ENCODE results near the gene PRMT5. TPM values are rescaled to one million over a fixed set of nuclear protein-coding genes. Genes with fewer than 3 reads are reported as not detected.
"Not testable (repeated sequence)": the region's sequence is repeated elsewhere in the genome, so short reads cannot be mapped to it uniquely, and the experiment has no call there.

Gene PRMT5
- total and polyA plus RNA-seq, 4 donors: 27.7 to 36.5 (median 34.1) TPM

DNA sequence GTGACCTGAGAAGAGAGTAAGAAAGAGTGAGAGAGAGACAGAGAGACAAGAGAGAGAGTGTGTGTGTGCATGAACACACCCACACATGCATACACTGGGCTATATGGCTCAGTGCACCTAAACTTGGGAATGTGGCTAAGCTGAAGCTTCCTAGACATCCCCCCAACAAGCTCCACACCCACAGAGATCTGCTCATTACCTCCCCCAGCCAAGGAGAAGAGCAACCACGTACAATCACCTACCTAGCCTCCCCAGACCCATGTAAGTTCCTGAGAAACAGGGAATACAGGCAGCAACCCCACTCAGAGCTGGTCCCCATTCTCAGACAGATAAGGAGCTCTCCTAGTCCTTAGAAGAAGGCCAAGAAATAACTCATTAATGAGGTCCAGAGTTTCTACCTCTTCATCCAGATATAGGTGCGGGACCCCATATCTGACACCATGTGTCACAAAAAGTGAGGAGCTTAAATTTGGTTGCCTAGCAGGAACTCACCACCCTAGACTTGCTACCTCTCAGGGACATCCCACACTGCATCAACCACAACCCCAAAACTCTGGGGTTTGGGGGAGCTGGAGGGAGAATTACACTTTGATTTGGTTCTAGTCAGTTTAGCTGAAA is 43.2 kb upstream of the PRMT5 start:
- WGBS, 2 donors: 73 to 86% methylated on average over 2 of the region's 2 CpGs

DNA sequence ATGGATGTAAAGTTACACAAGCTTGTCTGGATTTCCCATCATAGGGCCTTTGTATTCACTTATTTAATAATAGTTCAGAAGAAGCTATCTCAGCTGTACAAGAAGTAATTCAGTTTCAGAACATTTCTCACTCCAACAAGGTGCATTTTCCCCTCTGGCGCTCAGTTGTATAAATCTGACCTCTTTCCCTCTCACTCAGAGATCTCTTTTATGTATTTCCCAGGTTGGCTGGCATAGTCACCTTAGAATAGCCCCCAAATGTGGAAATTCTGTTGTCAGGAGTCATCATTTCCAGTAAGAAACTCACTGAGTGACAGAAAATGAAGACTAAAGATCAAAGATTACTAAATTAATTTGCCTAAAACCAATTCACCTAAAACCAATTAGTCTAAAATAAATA is 42.0 kb upstream of the PRMT5 start:
- Histone ChIP-seq H3K27me3 (ENCODE audit: control insufficient read depth in 1 of 2, insufficient read depth in 2 of 2, low read length in 1 of 2) (no peaks in the 10 kb centered on the region), H3K4me3 (ENCODE audit: low read length in 2 of 2) (no peak overlapping the region), H3K4me1 (ENCODE audit: control insufficient read depth in 1 of 2, insufficient read depth in 2 of 2, low read length in 2 of 2) (no peaks in the 10 kb centered on the region), H3K36me3 (ENCODE audit: control insufficient read depth in 1 of 2, insufficient read depth in 2 of 2, low read length in 1 of 2) (peaks cover 3 to 5% of the 10 kb centered on the region in 2 donors), H3K9me3 (ENCODE audit: control insufficient read depth, low read length) (no peaks in the 10 kb centered on the region), H3K27ac (ENCODE audit: low read depth in 1 of 2, low read length in 2 of 2) (no peak overlapping the region)
- DNase-seq: no peak
- intact Hi-C loops (cut with DNase I): no loop called here
- WGBS, 2 donors: 97 to 99% methylated on average over 1 of the region's 1 CpG
- ATAC-seq (ENCODE audit: low FRiP score): no peak

More for the DNA sequence above, 43.2 kb upstream of the PRMT5 start:
- ATAC-seq (ENCODE audit: low FRiP score) (no peak), DNase-seq (no peak)
- intact Hi-C loops (cut with DNase I): no loop called here
- Histone ChIP-seq H3K27ac (ENCODE audit: low read depth in 1 of 2, low read length in 2 of 2) (no peak overlapping the region), H3K27me3 (ENCODE audit: control insufficient read depth in 1 of 2, insufficient read depth in 2 of 2, low read length in 1 of 2) (no peaks in the 10 kb centered on the region), H3K4me3 (ENCODE audit: low read length in 2 of 2) (no peak overlapping the region), H3K4me1 (ENCODE audit: control insufficient read depth in 1 of 2, insufficient read depth in 2 of 2, low read length in 2 of 2) (peaks cover 0 to 5% of the 10 kb centered on the region in 2 donors), H3K36me3 (ENCODE audit: control insufficient read depth in 1 of 2, insufficient read depth in 2 of 2, low read length in 1 of 2) (peaks cover 3 to 5% of the 10 kb centered on the region in 2 donors), H3K9me3 (ENCODE audit: control insufficient read depth, low read length) (no peaks in the 10 kb centered on the region)

DNA sequence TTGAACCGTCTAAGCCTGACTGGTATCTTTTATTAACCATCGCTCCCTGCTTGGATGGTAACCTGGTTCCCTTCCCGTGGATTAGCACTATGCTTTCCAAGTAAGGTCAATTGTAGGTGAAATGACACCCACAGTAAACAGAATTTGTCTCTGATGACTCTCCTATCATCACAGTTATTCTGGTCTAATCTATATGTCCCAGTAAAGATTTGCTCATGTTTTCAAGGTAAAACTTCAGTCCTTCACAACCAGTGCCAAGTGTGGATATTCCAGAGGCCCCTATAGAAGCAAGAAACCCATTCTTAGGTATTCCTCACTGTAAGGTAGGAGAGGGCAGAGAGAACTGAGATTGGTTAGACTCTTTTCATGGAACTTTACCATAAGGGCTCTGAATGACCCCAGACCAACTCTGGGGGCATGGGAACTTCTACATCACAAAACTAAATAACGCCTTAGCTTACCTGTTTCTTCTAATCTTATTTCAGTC is 37.6 kb upstream of the PRMT5 start:
- no peak overlapping the region for H3K4me3 ChIP-seq (ENCODE audit: low read length in 2 of 2)
- H3K9me3 ChIP-seq (ENCODE audit: control insufficient read depth, low read length): no peaks in the 10 kb centered on the region
- H3K27me3 ChIP-seq (ENCODE audit: control insufficient read depth in 1 of 2, insufficient read depth in 2 of 2, low read length in 1 of 2): no peaks in the 10 kb centered on the region
- H3K4me1 ChIP-seq (ENCODE audit: control insufficient read depth in 1 of 2, insufficient read depth in 2 of 2, low read length in 2 of 2): no peaks in the 10 kb centered on the region
- H3K36me3 ChIP-seq (ENCODE audit: control insufficient read depth in 1 of 2, insufficient read depth in 2 of 2, low read length in 1 of 2): peaks cover 3% of the 10 kb centered on the region in 2 donors
- ATAC-seq (ENCODE audit: low FRiP score) (no peak), DNase-seq (no peak)
- intact Hi-C loops (cut with DNase I): no loop called here
- 61 to 62% methylated on average over 4 of the region's 4 CpGs for WGBS, 2 donors
- H3K27ac ChIP-seq (ENCODE audit: low read depth in 1 of 2, low read length in 2 of 2): no peak overlapping the region

DNA sequence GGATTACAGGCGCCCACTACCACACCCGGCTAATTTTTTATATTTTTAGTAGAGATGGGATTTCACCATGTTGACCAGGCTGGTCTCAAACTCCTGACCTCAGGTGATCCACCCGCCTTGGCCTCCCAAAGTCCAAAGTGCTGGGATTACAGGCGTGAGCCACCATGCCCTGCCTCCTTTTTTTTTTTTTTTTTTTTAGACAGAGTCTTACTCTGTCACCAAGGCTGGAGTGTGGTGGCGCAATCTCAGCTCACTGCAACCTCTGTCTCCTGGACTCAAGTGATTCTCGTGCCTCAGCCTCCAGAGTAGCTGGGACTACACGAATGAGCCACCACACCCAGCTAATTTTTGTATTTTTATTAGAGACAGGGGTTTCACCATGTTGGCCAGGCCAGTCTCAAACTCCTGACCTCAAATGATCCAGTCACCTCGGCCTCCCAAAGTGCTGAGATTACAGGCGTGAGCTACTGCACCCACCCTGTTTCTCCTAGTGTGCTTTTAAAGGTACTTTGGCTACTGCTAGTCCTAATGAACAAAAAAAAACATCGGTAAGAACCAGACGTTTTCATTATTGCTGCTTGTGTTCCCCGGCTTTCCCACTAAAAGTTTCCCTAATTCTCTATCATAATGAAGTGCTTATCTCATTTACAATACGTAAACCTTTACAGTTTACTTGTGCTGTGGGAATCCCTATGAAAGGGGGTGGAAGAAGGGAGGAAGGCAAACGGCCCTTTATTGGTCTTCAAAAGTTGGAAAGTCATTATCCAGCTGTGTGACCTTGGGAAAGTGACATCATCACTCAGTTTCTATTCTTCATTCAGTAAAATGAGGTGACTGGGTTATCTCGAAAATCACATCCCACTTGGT is 37.0 kb upstream of the PRMT5 start:
- ATAC-seq (ENCODE audit: low FRiP score); H3K36me3 ChIP-seq (ENCODE audit: control insufficient read depth in 1 of 2, insufficient read depth in 2 of 2, low read length in 1 of 2); DNase-seq; H3K4me1 ChIP-seq (ENCODE audit: control insufficient read depth in 1 of 2, insufficient read depth in 2 of 2, low read length in 2 of 2); H3K27me3 ChIP-seq (ENCODE audit: control insufficient read depth in 1 of 2, insufficient read depth in 2 of 2, low read length in 1 of 2); H3K27ac ChIP-seq (ENCODE audit: low read depth in 1 of 2, low read length in 2 of 2); intact Hi-C loops (cut with DNase I); H3K4me3 ChIP-seq (ENCODE audit: low read length in 2 of 2); H3K9me3 ChIP-seq (ENCODE audit: control insufficient read depth, low read length): not testable (repeated sequence)
- 63 to 70% methylated on average over 15 of the region's 15 CpGs for WGBS, 2 donors

DNA sequence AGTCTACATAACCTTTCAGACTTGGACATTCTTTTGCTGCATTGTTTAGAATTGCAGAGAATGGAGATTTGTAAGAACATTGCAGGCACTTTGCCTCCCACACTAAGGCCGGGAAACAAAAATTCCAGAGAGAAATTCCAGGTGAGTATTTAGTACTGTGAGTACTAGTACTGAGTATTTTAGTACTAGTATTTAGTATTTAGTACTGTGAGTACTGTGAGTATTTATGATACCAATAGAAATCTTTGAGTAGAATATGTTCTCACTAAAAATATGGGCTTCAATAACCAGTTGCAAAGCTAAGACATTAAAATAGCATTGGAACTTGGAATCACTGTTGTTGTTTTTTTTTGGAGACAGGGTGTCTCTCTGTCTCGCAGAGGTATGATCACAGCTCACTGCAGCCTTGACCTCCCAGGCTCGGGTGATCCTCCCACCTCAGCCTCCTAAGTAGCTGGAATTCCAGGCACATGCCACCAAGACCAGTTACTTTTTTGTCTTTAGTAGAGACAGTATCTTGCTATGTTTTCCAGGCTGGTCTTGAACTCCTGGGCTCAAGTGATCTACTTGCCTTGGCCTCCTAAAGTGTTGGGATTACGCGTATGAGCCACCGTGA is 33.0 kb upstream of the PRMT5 start:
- DNase-seq (no peak), ATAC-seq (ENCODE audit: low FRiP score) (no peak)
- Histone ChIP-seq H3K4me3 (ENCODE audit: low read length in 2 of 2) (no peak overlapping the region), H3K27me3 (ENCODE audit: control insufficient read depth in 1 of 2, insufficient read depth in 2 of 2, low read length in 1 of 2) (no peaks in the 10 kb centered on the region), H3K27ac (ENCODE audit: low read depth in 1 of 2, low read length in 2 of 2) (no peak overlapping the region), H3K4me1 (ENCODE audit: control insufficient read depth in 1 of 2, insufficient read depth in 2 of 2, low read length in 2 of 2) (no peaks in the 10 kb centered on the region), H3K36me3 (ENCODE audit: control insufficient read depth in 1 of 2, insufficient read depth in 2 of 2, low read length in 1 of 2) (no peaks in the 10 kb centered on the region), H3K9me3 (ENCODE audit: control insufficient read depth, low read length) (no peaks in the 10 kb centered on the region)
- WGBS, 2 donors: 81 to 88% methylated on average over 6 of the region's 6 CpGs
- intact Hi-C loops (cut with DNase I): no loop called here

DNA sequence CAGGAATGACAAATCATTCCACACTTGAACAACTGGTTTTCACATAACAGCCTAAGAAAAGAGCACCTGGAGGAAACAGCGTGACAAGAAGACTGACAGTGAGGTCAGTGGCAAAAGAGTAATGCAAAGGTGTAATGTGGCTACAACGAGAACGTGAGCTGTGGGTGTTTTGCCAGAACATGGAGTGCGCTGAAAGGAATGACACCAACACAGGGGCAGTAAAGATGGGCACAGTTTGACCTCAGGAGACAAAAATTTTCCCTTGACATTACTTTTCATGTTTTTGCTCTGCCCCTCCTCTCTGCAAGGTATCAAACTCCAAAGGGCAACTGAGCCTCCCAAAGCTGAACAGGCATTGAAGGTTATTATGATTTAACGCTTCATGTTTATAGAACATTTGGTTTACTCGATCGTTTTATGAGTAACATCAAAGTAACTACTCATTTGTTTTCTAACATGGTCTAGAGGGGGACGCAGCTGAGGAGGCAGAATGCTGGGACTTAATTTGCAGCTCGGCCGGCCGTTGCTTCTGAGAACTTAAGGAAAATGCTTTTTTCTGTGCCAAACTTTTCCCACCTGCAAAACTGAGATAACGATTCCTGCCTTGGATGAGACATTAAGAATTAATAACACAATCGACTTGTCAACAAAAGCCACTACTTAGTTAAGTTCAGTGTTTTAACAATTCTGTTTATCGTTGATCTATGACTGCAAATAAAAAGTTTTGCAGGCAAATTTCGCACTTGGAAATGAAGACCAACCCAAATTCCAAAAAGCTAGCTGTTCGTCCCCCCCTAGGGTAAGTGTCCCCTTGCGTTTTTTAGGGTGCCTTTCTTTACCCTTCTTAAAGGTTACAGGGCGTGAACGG is 26.8 kb upstream of the PRMT5 start:
- 16 to 17% methylated on average over 19 of the region's 19 CpGs for WGBS, 2 donors
- DNase-seq (no peak), ATAC-seq (ENCODE audit: low FRiP score) (no peak)
- intact Hi-C loops (cut with DNase I): loop anchor here in 1 of 2 donors (2.0 kb wide), 1 partner anchor 25 kb away; no protein-coding TSS in a partner anchor
- Histone ChIP-seq H3K27me3 (ENCODE audit: control insufficient read depth in 1 of 2, insufficient read depth in 2 of 2, low read length in 1 of 2) (no peaks in the 10 kb centered on the region), H3K4me3 (ENCODE audit: low read length in 2 of 2) (peak overlapping the region; percentile 76 to 83), H3K36me3 (ENCODE audit: control insufficient read depth in 1 of 2, insufficient read depth in 2 of 2, low read length in 1 of 2) (no peaks in the 10 kb centered on the region), H3K27ac (ENCODE audit: low read depth in 1 of 2, low read length in 2 of 2) (peak overlapping the region; percentile 38 to 92), H3K4me1 (ENCODE audit: control insufficient read depth in 1 of 2, insufficient read depth in 2 of 2, low read length in 2 of 2) (peaks cover 0 to 6% of the 10 kb centered on the region in 2 donors), H3K9me3 (ENCODE audit: control insufficient read depth, low read length) (no peaks in the 10 kb centered on the region)

DNA sequence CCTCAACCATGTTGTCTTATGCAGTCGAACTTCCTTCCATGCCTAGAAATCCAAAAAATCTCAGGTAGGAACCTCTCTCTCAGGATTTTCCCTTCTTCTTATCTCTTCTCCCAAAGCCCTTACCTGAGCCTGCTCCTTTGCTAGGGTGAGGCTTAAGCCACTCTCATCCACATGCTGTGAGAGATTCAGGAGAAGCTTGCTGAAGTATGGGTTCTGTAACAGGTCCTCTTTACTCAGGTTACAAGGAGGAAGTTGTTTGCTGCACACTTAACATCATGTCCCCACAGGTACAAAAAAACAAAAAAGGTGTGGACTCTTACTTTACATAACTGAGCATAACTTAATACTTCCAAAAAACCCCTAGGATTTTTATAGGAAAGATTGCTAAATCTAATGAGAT is 23.2 kb upstream of the PRMT5 start:
- no peak for DNase-seq
- WGBS, 2 donors: 86 to 91% methylated on average over 1 of the region's 1 CpG
- no peak overlapping the region for H3K4me3 ChIP-seq (ENCODE audit: low read length in 2 of 2)
- H3K9me3 ChIP-seq (ENCODE audit: control insufficient read depth, low read length): no peaks in the 10 kb centered on the region
- peaks cover 0 to 6% of the 10 kb centered on the region in 2 donors for H3K4me1 ChIP-seq (ENCODE audit: control insufficient read depth in 1 of 2, insufficient read depth in 2 of 2, low read length in 2 of 2)
- intact Hi-C loops (cut with DNase I): no loop called here
- ATAC-seq (ENCODE audit: low FRiP score): no peak
- no peaks in the 10 kb centered on the region for H3K27me3 ChIP-seq (ENCODE audit: control insufficient read depth in 1 of 2, insufficient read depth in 2 of 2, low read length in 1 of 2)
- no peak overlapping the region for H3K27ac ChIP-seq (ENCODE audit: low read depth in 1 of 2, low read length in 2 of 2)
- H3K36me3 ChIP-seq (ENCODE audit: control insufficient read depth in 1 of 2, insufficient read depth in 2 of 2, low read length in 1 of 2): no peaks in the 10 kb centered on the region

DNA sequence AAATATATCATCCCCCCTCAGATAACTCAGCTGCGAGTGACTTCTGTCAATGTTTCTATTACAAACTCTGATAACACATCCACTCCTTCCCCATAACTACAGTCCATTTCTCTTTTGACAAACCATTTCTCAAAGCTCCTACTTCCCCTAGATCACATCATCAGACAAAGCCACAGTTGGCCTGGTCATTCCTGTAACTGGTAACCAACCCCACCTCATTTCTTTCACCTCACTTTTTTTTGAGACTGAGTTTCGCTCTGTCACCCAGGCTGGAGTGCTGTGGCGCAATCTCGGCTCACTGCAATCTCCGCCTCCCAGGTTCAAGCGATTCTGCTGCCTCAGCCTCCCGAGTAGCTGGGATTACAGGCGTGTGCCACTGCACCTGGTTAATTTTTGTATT is 22.6 kb upstream of the PRMT5 start:
- H3K4me1 ChIP-seq (ENCODE audit: control insufficient read depth in 1 of 2, insufficient read depth in 2 of 2, low read length in 2 of 2); H3K36me3 ChIP-seq (ENCODE audit: control insufficient read depth in 1 of 2, insufficient read depth in 2 of 2, low read length in 1 of 2); ATAC-seq (ENCODE audit: low FRiP score); DNase-seq; intact Hi-C loops (cut with DNase I); H3K4me3 ChIP-seq (ENCODE audit: low read length in 2 of 2); H3K27ac ChIP-seq (ENCODE audit: low read depth in 1 of 2, low read length in 2 of 2); H3K27me3 ChIP-seq (ENCODE audit: control insufficient read depth in 1 of 2, insufficient read depth in 2 of 2, low read length in 1 of 2); H3K9me3 ChIP-seq (ENCODE audit: control insufficient read depth, low read length): not testable (repeated sequence)
- WGBS, 2 donors: 86 to 92% methylated on average over 8 of the region's 8 CpGs

Measured in aorta (tissue), 5 donors.